HepG2 (cell line): ENCODE data around the gene NUSAP1.

Experiments
- EP300 ChIP-seq, 3 experiments: sonication (generic) in 1 of 3; formaldehyde crosslinking in 1 of 3; IDR thresholded peaks; 2 replicates each; pipeline versions ENCODE4 v1.5.1 to v1.6.1; 2011 to 2020; ENCODE audit warnings: low read depth in 2 of 3, low read length in 2 of 3, borderline replicate concordance in 1 of 3, improper control_type of control experiment in 1 of 3, mild to moderate bottlenecking in 1 of 3, missing genetic modification reagents in 1 of 3, moderate library complexity in 1 of 3
- GABPA ChIP-seq, 2 experiments: IDR thresholded peaks; 2 replicates each; pipeline ENCODE4 v1.6.1; 2011 to 2016; ENCODE audit warnings: low read depth in 2 of 2, low read length in 1 of 2, missing biosample characterization in 1 of 2, missing genetic modification characterization in 1 of 2
- HNRNPUL1 ChIP-seq: fragments of 200-400 bp; formaldehyde crosslinking; IDR thresholded peaks from 2 replicates; pipeline ENCODE4 v1.6.1; 2017; ENCODE audit warnings: low read depth, mild to moderate bottlenecking, low read length, moderate library complexity
- RAD21 ChIP-seq: fragments of 450-650 bp; formaldehyde crosslinking; IDR thresholded peaks from 2 replicates; pipeline ENCODE4 v1.5.0; 2020; ENCODE audit warnings: mild to moderate bottlenecking
- SUZ12 ChIP-seq: fragments of 150-350 bp; IDR thresholded peaks from 2 replicates; pipeline ENCODE4 v1.6.1; 2014; ENCODE audit warnings: low read depth, low read length
- TOE1 ChIP-seq: sonication (generic); formaldehyde crosslinking; IDR thresholded peaks from 2 replicates; pipeline ENCODE4 v1.4.0; 2020; ENCODE audit warnings: mild to moderate bottlenecking, missing genetic modification reagents
- ZNF138 ChIP-seq: sonication (generic); formaldehyde crosslinking; IDR thresholded peaks from 2 replicates; pipeline ENCODE4 v1.5.0; 2020; ENCODE audit warnings: mild to moderate bottlenecking, low read depth, missing genetic modification reagents
- ZNF296 ChIP-seq: sonication (generic); formaldehyde crosslinking; conservative IDR thresholded peaks from 2 replicates; pipeline ENCODE4 v1.5.0; 2020; ENCODE audit warnings: mild to moderate bottlenecking, missing genetic modification reagents
- TF ChIP-seq, protein P1 (sequence below): sonication (generic); formaldehyde crosslinking; IDR thresholded peaks from 2 replicates; pipeline ENCODE4 v1.4.0; 2020; ENCODE audit warnings: missing genetic modification reagents
- TF ChIP-seq, protein P2 (sequence below): IDR thresholded peaks from 2 replicates; pipeline ENCODE4 v1.6.1; 2016; ENCODE audit warnings: missing compliant biosample characterization, missing genetic modification reagents, borderline replicate concordance
- TF ChIP-seq, protein P3 (sequence below): sonication (generic); formaldehyde crosslinking; IDR thresholded peaks from 2 replicates; pipeline ENCODE4 v1.4.0; 2020; ENCODE audit warnings: low read depth, mild to moderate bottlenecking, missing genetic modification reagents

DNA sequence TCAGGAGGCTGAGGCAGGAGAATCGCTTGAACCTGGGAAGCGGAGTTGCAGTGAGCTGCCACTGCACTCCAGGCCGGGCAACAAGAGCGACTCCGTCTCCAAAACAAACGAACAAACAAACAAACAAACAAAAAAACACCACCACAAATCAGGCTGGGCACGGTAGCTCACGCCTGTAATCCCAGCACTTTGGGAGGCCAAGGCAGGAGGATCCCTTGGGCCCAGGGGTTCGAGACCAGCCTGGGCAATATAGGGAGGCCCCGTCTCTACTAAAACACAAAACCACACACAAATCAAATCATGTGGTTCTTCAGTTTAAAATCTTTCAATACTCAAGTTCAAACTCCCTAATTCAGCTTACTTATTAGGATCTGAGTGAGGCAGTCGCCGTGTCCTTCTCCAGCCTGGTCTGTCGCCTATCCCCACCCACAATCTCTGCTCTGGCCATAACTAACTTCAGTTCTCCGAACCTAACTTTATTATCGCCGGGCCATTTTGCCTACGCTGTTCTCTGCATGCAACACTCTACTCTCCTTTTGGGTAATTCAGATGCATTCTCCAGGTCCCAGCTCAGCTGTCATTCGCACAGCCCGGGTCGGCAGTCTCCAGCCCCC is 83.6 kb downstream of the NUSAP1 start:
- TF ChIP-seq SUZ12: no peak
- no peak for TF ChIP-seq HNRNPUL1
- TF ChIP-seq, protein P1, sequence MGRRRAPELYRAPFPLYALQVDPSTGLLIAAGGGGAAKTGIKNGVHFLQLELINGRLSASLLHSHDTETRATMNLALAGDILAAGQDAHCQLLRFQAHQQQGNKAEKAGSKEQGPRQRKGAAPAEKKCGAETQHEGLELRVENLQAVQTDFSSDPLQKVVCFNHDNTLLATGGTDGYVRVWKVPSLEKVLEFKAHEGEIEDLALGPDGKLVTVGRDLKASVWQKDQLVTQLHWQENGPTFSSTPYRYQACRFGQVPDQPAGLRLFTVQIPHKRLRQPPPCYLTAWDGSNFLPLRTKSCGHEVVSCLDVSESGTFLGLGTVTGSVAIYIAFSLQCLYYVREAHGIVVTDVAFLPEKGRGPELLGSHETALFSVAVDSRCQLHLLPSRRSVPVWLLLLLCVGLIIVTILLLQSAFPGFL (CRISPR knock-in tag): no peak
- no peak for TF ChIP-seq TOE1
- TF ChIP-seq, protein P2, sequence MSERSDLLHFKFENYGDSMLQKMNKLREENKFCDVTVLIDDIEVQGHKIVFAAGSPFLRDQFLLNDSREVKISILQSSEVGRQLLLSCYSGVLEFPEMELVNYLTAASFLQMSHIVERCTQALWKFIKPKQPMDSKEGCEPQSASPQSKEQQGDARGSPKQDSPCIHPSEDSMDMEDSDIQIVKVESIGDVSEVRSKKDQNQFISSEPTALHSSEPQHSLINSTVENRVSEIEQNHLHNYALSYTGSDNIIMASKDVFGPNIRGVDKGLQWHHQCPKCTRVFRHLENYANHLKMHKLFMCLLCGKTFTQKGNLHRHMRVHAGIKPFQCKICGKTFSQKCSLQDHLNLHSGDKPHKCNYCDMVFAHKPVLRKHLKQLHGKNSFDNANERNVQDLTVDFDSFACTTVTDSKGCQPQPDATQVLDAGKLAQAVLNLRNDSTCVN (CRISPR knock-in tag): no peak
- TF ChIP-seq EP300 (IDR thresholded peaks at IDR 0.05; ENCODE audit: low read depth in 2 of 2, low read length in 2 of 2): no peak
- no peak for TF ChIP-seq EP300 (CRISPR knock-in tag; IDR thresholded peaks at IDR 0.05; ENCODE audit: borderline replicate concordance)
- TF ChIP-seq GABPA (IDR thresholded peaks at IDR 0.05; ENCODE audit: low read depth, low read length): no peak
- TF ChIP-seq GABPA (CRISPR knock-in tag; IDR thresholded peaks at IDR 0.05; ENCODE audit: low read depth): no peak
- TF ChIP-seq ZNF138 (CRISPR knock-in tag): no peak
- no peak for TF ChIP-seq ZNF296 (CRISPR knock-in tag)
- TF ChIP-seq, protein P3, sequence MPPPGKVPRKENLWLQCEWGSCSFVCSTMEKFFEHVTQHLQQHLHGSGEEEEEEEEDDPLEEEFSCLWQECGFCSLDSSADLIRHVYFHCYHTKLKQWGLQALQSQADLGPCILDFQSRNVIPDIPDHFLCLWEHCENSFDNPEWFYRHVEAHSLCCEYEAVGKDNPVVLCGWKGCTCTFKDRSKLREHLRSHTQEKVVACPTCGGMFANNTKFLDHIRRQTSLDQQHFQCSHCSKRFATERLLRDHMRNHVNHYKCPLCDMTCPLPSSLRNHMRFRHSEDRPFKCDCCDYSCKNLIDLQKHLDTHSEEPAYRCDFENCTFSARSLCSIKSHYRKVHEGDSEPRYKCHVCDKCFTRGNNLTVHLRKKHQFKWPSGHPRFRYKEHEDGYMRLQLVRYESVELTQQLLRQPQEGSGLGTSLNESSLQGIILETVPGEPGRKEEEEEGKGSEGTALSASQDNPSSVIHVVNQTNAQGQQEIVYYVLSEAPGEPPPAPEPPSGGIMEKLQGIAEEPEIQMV: no peak
- no peak for TF ChIP-seq RAD21 (CRISPR knock-in tag)
